ENCODE data around the gene GPBAR1.
A peak's percentile ranks its signal among the peaks of the same experiment; 100 is the strongest.

- peak in 1 of 3 experiments; percentile 7 for TF ChIP-seq CTCF (IDR thresholded peaks at IDR 0.05)
- peak in 1 of 2 donors; percentile 59 for TF ChIP-seq POLR2A (IDR thresholded peaks at IDR 0.05)
- peak; percentile 89 to 91 for TF ChIP-seq POLR2AphosphoS5 (IDR thresholded peaks at IDR 0.05; ENCODE audit: insufficient read depth in 1 of 2, low read depth in 1 of 2)
Observed at GRCh38 chr2:218286570-218287459, 26.0 kb downstream of the GPBAR1 start.
